Thoracic aorta (tissue), 2 donors: ENCODE measurements around the gene UNC5CL. TPM values are rescaled to one million over a fixed set of nuclear protein-coding genes. Genes with fewer than 3 reads are reported as not detected.

Experiments used
- ATAC-seq: fragments of 150-250 bp; one replicate; pipeline ENCODE4 v1.8.0; 2017; ENCODE audit warnings: low read depth; ENCODE audit not compliant: insufficient number of reproducible peaks, low FRiP score
- DNase-seq: peaks from one replicate; pipeline ENCODE4 v3.0.0-alpha.2; 2020; ENCODE audit warnings: low spot score
- H3K27ac ChIP-seq, 2 donors: fragments of 200-600 bp; sonication (generic); 1 replicate in 1 of 2; 2 replicates in 1 of 2; pipeline ENCODE4 v1.5.1; 2016; ENCODE audit warnings: mild to moderate bottlenecking in 2 of 2, moderate library complexity in 2 of 2
- H3K27me3 ChIP-seq: fragments of 200-600 bp; sonication (generic); replicated peaks from 2 replicates; pipeline ENCODE4 v1.6.0; 2016; ENCODE audit warnings: mild to moderate bottlenecking; ENCODE audit not compliant: insufficient read depth
- H3K36me3 ChIP-seq: fragments of 200-600 bp; sonication (generic); one replicate; pipeline ENCODE4 v1.5.1; 2016
- H3K4me1 ChIP-seq, 2 donors: fragments of 200-600 bp; sonication (generic); 1 replicate in 1 of 2; 2 replicates in 1 of 2; pipeline versions ENCODE4 v1.5.1 to v1.6.0; 2016; ENCODE audit warnings: low read depth in 2 of 2, mild to moderate bottlenecking in 1 of 2; ENCODE audit not compliant: control insufficient read depth in 1 of 2
- H3K4me3 ChIP-seq: fragments of 200-600 bp; sonication (generic); 2 replicates; pipeline ENCODE4 v1.5.1; 2016; ENCODE audit warnings: mild to moderate bottlenecking
- H3K9me3 ChIP-seq: fragments of 200-600 bp; sonication (generic); 2 replicates; pipeline ENCODE4 v1.5.1; 2016
- total RNA-seq, 2 donors: library from RNA; depleted of rRNA; stranded (reverse); fragments of >200 nt; gene quantifications; one replicate each; pipeline versions ENCODE4 v1.1.0 to v1.2.3, GENCODE V29; 2016
- TF ChIP-seq, protein P1 (sequence below): fragments of 200-600 bp; sonication (generic); IDR thresholded peaks from one replicate; pipeline ENCODE4 v1.5.1; 2019; ENCODE audit warnings: antibody characterized with exemption

The UNC5CL gene
- total RNA-seq, 2 donors from 2014 or later = 2.2 to 7.9 TPM

DNA sequence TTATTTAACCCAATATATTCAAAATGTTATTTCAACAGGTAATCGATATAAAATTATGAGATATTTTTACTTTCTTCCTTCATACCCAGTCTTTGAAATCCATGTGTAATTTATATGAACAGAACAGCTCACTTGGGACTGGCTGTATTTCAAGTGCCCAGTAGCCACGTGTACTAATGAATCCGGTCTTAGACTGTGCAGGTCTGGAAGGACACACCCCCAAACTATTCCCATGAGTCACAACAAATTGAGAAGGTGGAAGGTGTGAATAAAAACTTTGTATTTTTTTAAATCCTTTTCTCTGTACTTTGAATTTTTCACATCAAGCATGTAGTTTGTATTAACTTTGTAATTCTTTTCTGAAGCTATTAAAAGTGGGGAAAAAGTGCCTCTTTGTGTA is 2.8 kb downstream of the UNC5CL start:
- Histone ChIP-seq H3K9me3 (no peaks in the 10 kb centered on the region), H3K27me3 (no peaks in the 10 kb centered on the region), H3K4me3 (no peak overlapping the region), H3K27ac (no peak overlapping the region), H3K36me3 (no peaks in the 10 kb centered on the region), H3K4me1 (no peaks in the 10 kb centered on the region)
- TF ChIP-seq, protein P1, sequence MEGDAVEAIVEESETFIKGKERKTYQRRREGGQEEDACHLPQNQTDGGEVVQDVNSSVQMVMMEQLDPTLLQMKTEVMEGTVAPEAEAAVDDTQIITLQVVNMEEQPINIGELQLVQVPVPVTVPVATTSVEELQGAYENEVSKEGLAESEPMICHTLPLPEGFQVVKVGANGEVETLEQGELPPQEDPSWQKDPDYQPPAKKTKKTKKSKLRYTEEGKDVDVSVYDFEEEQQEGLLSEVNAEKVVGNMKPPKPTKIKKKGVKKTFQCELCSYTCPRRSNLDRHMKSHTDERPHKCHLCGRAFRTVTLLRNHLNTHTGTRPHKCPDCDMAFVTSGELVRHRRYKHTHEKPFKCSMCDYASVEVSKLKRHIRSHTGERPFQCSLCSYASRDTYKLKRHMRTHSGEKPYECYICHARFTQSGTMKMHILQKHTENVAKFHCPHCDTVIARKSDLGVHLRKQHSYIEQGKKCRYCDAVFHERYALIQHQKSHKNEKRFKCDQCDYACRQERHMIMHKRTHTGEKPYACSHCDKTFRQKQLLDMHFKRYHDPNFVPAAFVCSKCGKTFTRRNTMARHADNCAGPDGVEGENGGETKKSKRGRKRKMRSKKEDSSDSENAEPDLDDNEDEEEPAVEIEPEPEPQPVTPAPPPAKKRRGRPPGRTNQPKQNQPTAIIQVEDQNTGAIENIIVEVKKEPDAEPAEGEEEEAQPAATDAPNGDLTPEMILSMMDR = no peak
- no peak for DNase-seq
- ATAC-seq = no peak

DNA sequence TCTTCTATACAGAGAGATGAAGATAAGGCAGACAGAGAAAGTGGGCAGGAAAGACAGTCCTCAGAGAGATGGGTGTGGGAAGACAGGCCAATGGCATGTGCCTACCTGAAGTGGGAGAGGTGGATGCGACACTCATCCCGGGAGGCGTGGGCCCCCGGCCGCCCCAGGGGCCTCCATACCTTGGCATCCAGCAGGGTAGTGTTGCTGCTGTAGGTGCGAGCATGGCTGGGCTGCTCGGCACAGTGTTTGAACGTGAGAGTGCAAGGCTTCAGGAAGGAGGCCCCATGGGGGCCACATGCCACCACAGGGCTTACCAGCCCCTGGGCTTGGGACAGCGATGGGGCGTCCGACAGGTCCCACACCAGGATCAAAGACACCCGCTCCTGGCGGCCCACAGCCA is 5.2 kb downstream of the UNC5CL start:
- Histone ChIP-seq H3K27me3 (no peaks in the 10 kb centered on the region), H3K9me3 (no peaks in the 10 kb centered on the region), H3K4me3 (no peak overlapping the region), H3K27ac (no peak overlapping the region), H3K4me1 (peaks cover 0 to 3% of the 10 kb centered on the region in 2 donors), H3K36me3 (no peaks in the 10 kb centered on the region)
- TF ChIP-seq, protein P1 = no peak
- DNase-seq (no peak), ATAC-seq (no peak)

DNA sequence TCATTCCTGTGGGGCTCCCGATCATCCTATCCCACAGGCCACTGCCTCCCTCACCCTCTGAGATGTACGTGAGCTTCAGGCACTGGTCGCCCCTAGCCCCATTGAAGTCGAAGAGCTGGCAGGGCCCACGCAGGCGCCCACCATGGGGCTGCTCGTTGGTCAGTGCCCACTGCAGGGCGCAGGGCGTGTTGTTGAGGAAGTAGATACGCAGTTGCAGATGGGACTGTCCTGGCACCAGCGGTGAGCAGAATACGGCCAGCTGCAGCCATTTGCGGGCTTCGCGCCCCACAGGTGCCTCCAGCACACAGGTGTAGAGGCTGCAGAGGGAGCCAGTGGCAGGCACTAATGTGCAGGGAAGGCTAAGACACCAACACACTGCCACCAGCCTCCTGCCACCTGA is 6.2 kb downstream of the UNC5CL start:
- peaks cover 0 to 9% of the 10 kb centered on the region in 2 donors for H3K4me1 ChIP-seq
- DNase-seq (no peak), ATAC-seq (no peak)
- no peaks in the 10 kb centered on the region for H3K36me3 ChIP-seq
- no peak overlapping the region for H3K4me3 ChIP-seq
- TF ChIP-seq, protein P1 = no peak
- no peaks in the 10 kb centered on the region for H3K27me3 ChIP-seq
- H3K9me3 ChIP-seq = no peaks in the 10 kb centered on the region
- H3K27ac ChIP-seq = no peak overlapping the region

DNA sequence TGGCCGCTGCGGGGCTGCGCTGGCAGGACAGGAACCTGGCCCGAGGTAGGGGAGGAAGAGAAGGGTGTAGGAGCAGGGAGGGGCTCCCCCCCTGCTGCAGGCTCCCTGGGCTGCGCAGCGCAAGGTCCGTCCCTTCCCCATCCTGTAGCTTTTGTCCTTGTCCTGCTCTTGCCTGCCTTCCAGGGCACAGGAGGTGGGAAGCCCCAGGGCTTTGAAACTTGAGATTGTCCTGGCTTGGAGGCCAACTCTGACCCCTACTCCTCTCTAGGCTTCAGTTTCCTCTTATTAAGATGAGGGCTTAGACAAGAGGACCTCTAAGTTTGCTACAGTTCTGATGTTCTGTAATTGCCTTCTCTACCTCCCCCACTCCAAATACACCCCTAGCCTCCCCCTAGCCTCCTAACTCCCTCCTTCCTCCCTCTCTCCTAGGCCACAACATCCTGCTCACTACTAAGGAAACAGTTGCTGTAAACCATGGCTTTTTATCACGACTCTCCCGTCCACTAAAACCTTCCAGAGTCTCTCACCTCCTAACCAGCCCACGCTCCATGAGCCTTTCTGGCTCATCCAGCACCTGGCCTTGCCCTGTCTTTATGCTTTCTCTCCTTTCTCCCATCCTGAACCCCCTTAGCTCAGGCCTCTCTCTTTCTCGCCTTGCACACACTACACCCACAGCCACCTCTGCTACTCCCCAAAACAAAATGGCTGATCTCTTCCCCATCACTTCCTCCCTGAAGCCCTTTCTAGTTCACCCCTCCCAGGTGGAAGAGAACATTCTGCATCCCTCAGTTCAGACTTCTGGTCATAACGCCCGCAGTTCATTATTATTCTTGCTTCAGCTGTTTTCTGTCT is 10.2 kb downstream of the UNC5CL start:
- Histone ChIP-seq H3K4me1 (peaks cover 0 to 17% of the 10 kb centered on the region in 2 donors), H3K4me3 (peak overlapping the region; percentile 69), H3K36me3 (no peaks in the 10 kb centered on the region), H3K9me3 (no peaks in the 10 kb centered on the region), H3K27ac (peak overlapping the region; percentile 16 to 53), H3K27me3 (no peaks in the 10 kb centered on the region)
- DNase-seq (no peak), ATAC-seq (no peak)
- TF ChIP-seq, protein P1 = no peak

DNA sequence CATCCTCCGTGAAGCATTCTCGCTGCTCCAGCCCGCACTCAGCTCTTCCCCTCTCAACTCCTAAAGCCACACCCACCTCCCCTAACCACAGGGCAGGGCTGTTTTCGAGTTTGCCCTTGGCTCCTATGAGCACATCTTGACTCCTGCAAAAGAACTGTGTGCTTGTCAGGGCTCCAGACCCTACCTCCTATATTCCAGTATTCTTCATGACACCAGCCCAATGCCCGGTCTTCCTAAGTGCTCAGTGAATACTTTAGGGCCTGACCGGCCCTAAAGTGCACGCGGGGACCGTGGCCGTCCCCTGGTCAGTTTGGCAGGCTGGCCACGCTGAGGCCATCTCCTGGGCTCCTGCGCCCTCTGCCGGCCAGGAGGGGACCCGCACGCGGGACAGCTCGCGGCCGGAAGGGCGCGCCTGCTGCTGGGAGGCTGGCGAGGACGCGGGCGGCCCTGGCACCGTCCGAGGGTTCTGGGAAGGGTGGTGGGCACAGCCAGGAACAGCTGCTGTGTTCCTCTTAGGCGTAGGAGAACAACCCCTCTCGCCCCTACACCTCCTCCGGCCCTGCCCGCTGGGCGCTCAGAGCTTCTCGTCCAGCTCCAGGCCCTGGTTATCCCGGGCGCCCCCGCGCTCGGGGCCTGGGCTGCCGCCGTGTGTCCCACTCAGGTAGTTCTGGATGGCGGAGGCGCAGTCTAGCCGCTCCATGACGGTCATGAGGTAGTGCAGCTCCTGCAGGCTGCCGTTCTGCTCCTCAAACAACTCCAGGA is 11.0 kb downstream of the UNC5CL start:
- TF ChIP-seq, protein P1 = peak; percentile 99
- Histone ChIP-seq H3K36me3 (no peaks in the 10 kb centered on the region), H3K4me1 (peaks cover 0 to 17% of the 10 kb centered on the region in 2 donors), H3K9me3 (no peaks in the 10 kb centered on the region), H3K27ac (peak overlapping the region; percentile 16 to 53), H3K4me3 (peak overlapping the region; percentile 69), H3K27me3 (no peaks in the 10 kb centered on the region)
- ATAC-seq = peak; percentile 73
- peak; percentile 47 for DNase-seq
